ENCODE data around the gene IQCF5.

- TF ChIP-seq CTCF (IDR thresholded peaks at IDR 0.05 in 4 of 5, conservative IDR thresholded peaks at IDR 0.05 in 1 of 5) = no peak
- TF ChIP-seq POLR2A (IDR thresholded peaks at IDR 0.05) = no peak
Observed at GRCh38 chr3:51916418-51916817, 41.0 kb upstream of the IQCF5 start.
